ENCODE data around the gene TEX2.
"Not testable (repeated sequence)": the region's sequence is repeated elsewhere in the genome, so short reads cannot be mapped to it uniquely, and the experiment has no call there.

Gene TEX2

GRCh38 chr17:64138441-64138840 lies 124.6 kb downstream of the TEX2 start:
- no peak for DNase-seq (ENCODE audit: low spot score)

GRCh38 chr17:64135000-64135399 lies 128.1 kb downstream of the TEX2 start:
- no peak for DNase-seq (ENCODE audit: low spot score)

- DNase-seq (ENCODE audit: low spot score) = no peak
Observed at GRCh38 chr17:64134216-64134970, 128.7 kb downstream of the TEX2 start.

- peak; percentile 75 for DNase-seq (ENCODE audit: low spot score)
Observed at GRCh38 chr17:64133546-64134215, 129.4 kb downstream of the TEX2 start.

- no peak for DNase-seq (ENCODE audit: low spot score)
Observed at GRCh38 chr17:64131606-64132270, 131.3 kb downstream of the TEX2 start.

GRCh38 chr17:64130559-64131001 lies 132.5 kb downstream of the TEX2 start:
- DNase-seq (ENCODE audit: low spot score) = peak; percentile 80

GRCh38 chr17:64129765-64130558 lies 133.1 kb downstream of the TEX2 start, which contains the start of gene ERN1:
ERN1 (minus strand) TSS chr17:64130144; CDS start chr17:64130029, 115 bp downstream.
- peak; percentile 89 for DNase-seq (ENCODE audit: low spot score)

GRCh38 chr17:64129515-64129764 lies 133.6 kb downstream of the TEX2 start:
- DNase-seq (ENCODE audit: low spot score) = no peak

GRCh38 chr17:64128787-64129514 lies 134.1 kb downstream of the TEX2 start:
- DNase-seq (ENCODE audit: low spot score) = no peak

- no peak for DNase-seq (ENCODE audit: low spot score)
Observed at GRCh38 chr17:64126918-64127317, 136.1 kb downstream of the TEX2 start.

GRCh38 chr17:64125937-64126336 lies 137.1 kb downstream of the TEX2 start:
- no peak for DNase-seq (ENCODE audit: low spot score)

- no peak for DNase-seq (ENCODE audit: low spot score)
Observed at GRCh38 chr17:64124609-64125008, 138.5 kb downstream of the TEX2 start.

- no peak for DNase-seq (ENCODE audit: low spot score)
Observed at GRCh38 chr17:64123114-64123513, 139.9 kb downstream of the TEX2 start.

GRCh38 chr17:64120972-64121786 lies 141.9 kb downstream of the TEX2 start:
- DNase-seq (ENCODE audit: low spot score) = not testable (repeated sequence)

GRCh38 chr17:64120159-64120810 lies 142.8 kb downstream of the TEX2 start:
- no peak for DNase-seq (ENCODE audit: low spot score)

- no peak for DNase-seq (ENCODE audit: low spot score)
Observed at GRCh38 chr17:64117981-64118979, 144.8 kb downstream of the TEX2 start.

GRCh38 chr17:64115822-64116534 lies 147.1 kb downstream of the TEX2 start:
- DNase-seq (ENCODE audit: low spot score) = no peak

GRCh38 chr17:64115043-64115698 lies 147.9 kb downstream of the TEX2 start:
- no peak for DNase-seq (ENCODE audit: low spot score)

All from kidney capillary endothelial cell (primary cell).